Mesothelial cell of epicardium (in vitro differentiated cells): ENCODE data around the gene PRDM16. TPM values are rescaled to one million over a fixed set of nuclear protein-coding genes. Genes with fewer than 3 reads are reported as not detected.

ENCODE experiments used
- DNase-seq, 2 experiments: peaks; one replicate each; pipeline ENCODE4 v3.0.0; 2021; ENCODE audit warnings: low spot score in 2 of 2; ENCODE audit not compliant: unreplicated experiment in 2 of 2
- H3K27ac Mint-ChIP-seq: 2 replicates; pipeline ENCODE4 v1.8.0; 2021; ENCODE audit warnings: mixed read lengths
- H3K27me3 Mint-ChIP-seq: 2 replicates; pipeline ENCODE4 v1.8.0; 2021; ENCODE audit warnings: low read depth, mixed read lengths
- H3K36me3 Mint-ChIP-seq: 2 replicates; pipeline ENCODE4 v1.8.0; 2021; ENCODE audit warnings: mixed read lengths
- H3K4me1 Mint-ChIP-seq: 2 replicates; pipeline ENCODE4 v1.8.0; 2021; ENCODE audit warnings: mixed read lengths
- H3K4me3 Mint-ChIP-seq: 2 replicates; pipeline ENCODE4 v1.8.0; 2021; ENCODE audit warnings: mild to moderate bottlenecking, moderate library complexity, mixed read lengths
- H3K9me3 Mint-ChIP-seq: 2 replicates; pipeline ENCODE4 v1.8.0; 2021; ENCODE audit warnings: mixed read lengths
- CTCF ChIP-seq: fragments of 200-600 bp; sonication (generic); IDR thresholded peaks from one replicate; pipeline ENCODE4 v1.5.0; 2021; ENCODE audit warnings: antibody characterized with exemption; ENCODE audit not compliant: unreplicated experiment
- total RNA-seq: library from RNA; stranded (reverse); gene quantifications from 3 replicates; pipeline ENCODE4 v1.2.1, GENCODE V29; 2021

Gene PRDM16
- total RNA-seq, 1 donor from 2014 or later: 1.4 TPM

GRCh38 chr1:3221112-3222041 is 152.4 kb downstream of the PRDM16 start:
- Mint-ChIP-seq H3K9me3 (no peaks in the 10 kb centered on the region), H3K4me3 (no peak overlapping the region), H3K4me1 (peaks cover 31% of the 10 kb centered on the region), H3K27me3 (peaks cover 50% of the 10 kb centered on the region), H3K36me3 (no peaks in the 10 kb centered on the region), H3K27ac (no peak overlapping the region)
- TF ChIP-seq CTCF: no peak
- DNase-seq: no peak

GRCh38 chr1:3222042-3222692 is 153.2 kb downstream of the PRDM16 start:
- Mint-ChIP-seq H3K36me3 (no peaks in the 10 kb centered on the region), H3K4me1 (peaks cover 31% of the 10 kb centered on the region), H3K4me3 (no peak overlapping the region), H3K9me3 (no peaks in the 10 kb centered on the region), H3K27ac (no peak overlapping the region), H3K27me3 (peaks cover 55% of the 10 kb centered on the region)
- TF ChIP-seq CTCF: no peak
- no peak for DNase-seq

DNA sequence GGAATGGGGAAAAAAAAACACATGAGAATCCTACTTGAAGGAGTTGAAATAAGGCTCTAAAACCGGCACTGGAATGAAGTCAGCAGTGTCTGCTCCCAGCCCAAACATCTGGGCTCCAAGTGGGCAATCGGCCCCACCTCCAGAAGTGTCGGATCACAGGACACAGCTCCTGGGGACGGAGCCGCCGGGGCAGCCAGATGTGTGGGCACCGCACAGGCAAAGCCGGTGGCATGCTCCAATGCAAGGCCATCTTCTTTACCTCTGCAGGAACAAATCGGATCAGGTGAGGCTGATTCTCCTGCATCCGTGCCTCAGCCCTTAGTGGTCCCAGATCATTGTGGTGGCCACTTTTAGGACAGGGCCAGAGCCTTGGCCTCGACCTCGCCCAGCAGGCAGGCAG is 156.7 kb downstream of the PRDM16 start:
- Mint-ChIP-seq H3K4me1 (peaks cover 10% of the 10 kb centered on the region), H3K4me3 (no peak overlapping the region)

GRCh38 chr1:3226191-3226590 is 157.2 kb downstream of the PRDM16 start:
- Mint-ChIP-seq H3K9me3 (no peaks in the 10 kb centered on the region), H3K27me3 (peaks cover 60% of the 10 kb centered on the region), H3K27ac (no peak overlapping the region), H3K4me3 (no peak overlapping the region), H3K4me1 (peaks cover 10% of the 10 kb centered on the region), H3K36me3 (no peaks in the 10 kb centered on the region)
- DNase-seq: no peak
- TF ChIP-seq CTCF: no peak

More for the DNA sequence above, 156.7 kb downstream of the PRDM16 start:
- Mint-ChIP-seq H3K9me3 (no peaks in the 10 kb centered on the region), H3K36me3 (no peaks in the 10 kb centered on the region), H3K27ac (no peak overlapping the region), H3K27me3 (peaks cover 57% of the 10 kb centered on the region)
- no peak for TF ChIP-seq CTCF
- no peak for DNase-seq

- no peak for TF ChIP-seq CTCF
- H3K27ac Mint-ChIP-seq: no peak overlapping the region
- peaks cover 62% of the 10 kb centered on the region for H3K27me3 Mint-ChIP-seq
- peaks cover 5% of the 10 kb centered on the region for H3K4me1 Mint-ChIP-seq
- no peaks in the 10 kb centered on the region for H3K9me3 Mint-ChIP-seq
- no peaks in the 10 kb centered on the region for H3K36me3 Mint-ChIP-seq
- no peak for DNase-seq
- no peak overlapping the region for H3K4me3 Mint-ChIP-seq
Measured at GRCh38 chr1:3226701-3227350, 157.8 kb downstream of the PRDM16 start.
